Hematopoietic multipotent progenitor cell treated with erythropoietin and hydrocortisone succinate and interleukin-3 and kit ligand, for 17 days (in vitro differentiated cells): ENCODE results near the gene OSBPL8.

Experiments used
- DNase-seq: peaks from one replicate; pipeline ENCODE4 v3.0.0-alpha.2; 2015; ENCODE audit warnings: low spot score

The OSBPL8 gene

DNA sequence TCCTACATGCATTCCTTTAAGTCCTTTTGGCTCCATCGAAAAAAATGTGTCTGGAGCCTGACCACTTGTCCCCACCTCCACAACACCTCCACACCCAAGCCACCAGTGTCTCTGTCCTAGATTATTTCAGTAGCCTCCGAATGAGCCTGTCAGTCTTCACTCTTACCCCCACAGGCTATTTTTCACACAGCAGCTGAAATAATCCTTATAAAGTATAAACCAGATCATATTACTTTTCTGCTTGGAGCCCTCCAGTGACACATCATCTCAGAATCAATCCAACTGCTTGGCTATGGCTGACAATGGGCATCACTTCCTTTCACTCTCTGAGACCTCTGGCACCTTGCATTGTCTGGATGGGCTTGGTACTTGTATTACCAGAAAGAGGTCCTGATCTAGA, 256.2 kb downstream of the OSBPL8 start:
- DNase-seq = no peak
